Coronary artery (tissue), 2 donors: ENCODE results near the gene C4orf33.

Source experiments
- DNase-seq: peaks from one replicate; pipeline ENCODE4 v3.0.0-alpha.2; 2017; ENCODE audit warnings: low spot score
- H3K27ac ChIP-seq, 2 donors: fragments of 200-600 bp; sonication (generic); one replicate each; pipeline ENCODE4 v1.5.1; 2016 to 2019
- H3K4me3 ChIP-seq: fragments of 200-600 bp; sonication (generic); 2 replicates; pipeline ENCODE4 v1.5.1; 2016; ENCODE audit warnings: mild to moderate bottlenecking, moderate library complexity
- CTCF ChIP-seq: fragments of 200-600 bp; sonication (generic); IDR thresholded peaks from one replicate; pipeline ENCODE4 v1.5.1; 2019; ENCODE audit warnings: antibody characterized with exemption

C4orf33 gene

DNA sequence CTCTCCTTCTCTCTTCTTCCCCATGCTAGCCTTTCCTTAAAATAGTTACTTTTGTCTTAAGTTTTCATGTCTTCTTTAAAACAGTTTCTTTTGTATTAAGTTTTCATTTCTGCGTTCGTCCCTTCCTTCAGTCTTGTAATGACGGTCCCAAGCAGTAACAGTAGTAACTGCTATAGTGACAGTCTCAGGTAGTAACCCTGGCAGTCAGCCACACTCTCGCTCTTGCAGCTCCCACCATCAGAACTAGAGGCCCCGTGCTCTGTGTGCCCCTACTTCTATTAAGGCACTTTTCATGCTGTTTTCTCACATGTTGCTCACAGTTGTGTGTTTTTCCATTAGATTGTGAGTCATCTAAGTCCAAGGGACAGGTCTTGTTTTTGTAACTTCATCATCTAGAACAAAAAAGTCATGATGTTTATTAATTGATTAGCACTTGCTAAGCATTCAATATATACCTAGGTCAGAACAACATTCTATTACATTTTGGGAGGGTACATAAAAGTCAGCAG, 49.3 kb downstream of the C4orf33 start:
- TF ChIP-seq CTCF: no peak
- Histone ChIP-seq H3K4me3 (no peak overlapping the region), H3K27ac (no peak overlapping the region)
- no peak for DNase-seq

DNA sequence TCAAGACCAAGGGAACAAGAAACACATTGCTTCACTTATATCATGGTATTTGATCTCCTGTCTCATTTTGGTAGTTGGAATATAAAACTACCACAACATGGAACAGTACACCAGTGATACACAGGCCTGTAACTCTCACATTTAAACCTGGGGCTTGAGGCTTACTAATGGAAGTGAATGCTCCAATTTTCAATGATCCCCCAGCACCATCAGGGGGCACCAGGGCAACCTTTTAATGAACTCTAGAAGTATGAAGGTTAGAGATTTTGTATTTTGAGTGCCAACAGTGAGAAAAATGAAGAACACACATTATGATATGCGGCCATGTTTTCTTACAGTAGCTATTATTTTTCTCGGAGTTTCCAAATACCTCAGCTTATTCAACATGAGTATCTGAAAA, 50.7 kb downstream of the C4orf33 start:
- TF ChIP-seq CTCF: no peak
- DNase-seq: no peak
- Histone ChIP-seq H3K4me3 (no peak overlapping the region), H3K27ac (no peak overlapping the region)

GRCh38 chr4:129148892-129149291, 52.9 kb downstream of the C4orf33 start:
- no peak for DNase-seq
- Histone ChIP-seq H3K4me3 (no peak overlapping the region), H3K27ac (no peak overlapping the region)
- TF ChIP-seq CTCF: no peak

DNA sequence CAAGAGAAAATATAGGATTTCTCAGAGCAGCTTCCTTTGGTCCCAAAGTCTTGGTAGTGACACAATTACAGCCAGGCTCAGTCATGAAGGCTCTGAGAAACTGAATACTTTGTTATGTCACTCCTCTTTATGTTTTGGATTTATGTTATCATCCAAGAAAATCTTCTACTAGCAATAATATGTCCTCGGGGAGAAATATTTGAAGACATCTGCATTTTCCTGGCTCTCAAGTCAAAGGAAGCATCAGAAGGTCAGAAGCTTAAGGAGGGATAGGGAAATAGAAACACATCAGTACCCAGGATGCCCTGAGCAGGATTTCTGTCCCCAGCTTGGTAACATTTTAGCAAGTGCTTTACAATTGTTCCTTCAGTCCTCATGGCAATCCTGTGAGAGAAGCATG, 54.0 kb downstream of the C4orf33 start:
- H3K4me3 ChIP-seq: no peak overlapping the region
- no peak for DNase-seq
- no peak for TF ChIP-seq CTCF
- H3K27ac ChIP-seq: no peak overlapping the region

GRCh38 chr4:129152350-129152749, 56.4 kb downstream of the C4orf33 start:
- Histone ChIP-seq H3K27ac (no peak overlapping the region), H3K4me3 (no peak overlapping the region)
- no peak for TF ChIP-seq CTCF
- no peak for DNase-seq

DNA sequence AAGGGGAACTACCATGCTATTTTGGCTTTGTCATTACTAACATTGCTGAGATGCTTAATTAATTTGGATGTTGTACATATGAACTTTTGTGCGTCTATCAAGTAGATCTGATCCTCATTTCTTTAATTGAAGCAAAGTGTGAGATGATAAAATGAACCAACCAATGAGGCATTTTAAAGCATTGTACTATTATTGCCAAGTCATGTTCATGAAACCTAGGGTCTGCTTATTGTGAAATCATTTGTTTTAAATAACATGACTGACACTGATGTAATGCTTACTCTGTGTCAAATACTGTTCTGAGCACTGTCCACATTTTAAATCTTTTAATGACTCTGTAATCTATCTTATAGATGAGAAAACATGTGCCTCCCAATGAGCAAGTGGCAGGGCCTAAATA, 57.7 kb downstream of the C4orf33 start:
- Histone ChIP-seq H3K4me3 (no peak overlapping the region), H3K27ac (no peak overlapping the region)
- TF ChIP-seq CTCF: no peak
- no peak for DNase-seq

- Histone ChIP-seq H3K4me3 (no peak overlapping the region), H3K27ac (no peak overlapping the region)
- TF ChIP-seq CTCF: no peak
- DNase-seq: no peak
These were observed 66.5 kb downstream of the C4orf33 start for GRCh38 chr4:129162450-129162849.
